ENCODE results near the gene LHPP.
"Not testable (repeated sequence)": the region's sequence is repeated elsewhere in the genome, so short reads cannot be mapped to it uniquely, and the experiment has no call there.

The LHPP gene

DNA sequence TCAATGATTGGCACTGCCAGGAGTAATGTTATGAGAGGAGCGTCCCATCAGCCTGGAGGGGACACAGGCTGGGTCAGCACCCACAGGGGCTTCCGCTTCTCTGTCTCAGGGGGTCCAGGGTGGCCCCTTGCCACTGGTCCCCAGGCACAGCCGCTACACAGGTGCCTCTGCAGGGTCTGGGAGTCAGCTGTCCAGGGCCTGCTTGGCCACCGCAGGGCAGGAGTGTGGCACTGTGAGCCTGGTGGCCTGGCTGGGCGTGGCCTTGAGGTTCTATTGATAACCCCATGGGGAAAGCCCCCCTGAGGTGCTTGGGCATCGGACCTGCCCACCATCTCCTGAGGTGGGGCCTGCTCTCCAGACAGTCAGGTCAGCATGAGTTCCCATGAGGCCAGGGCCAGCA is 136.6 kb downstream of the LHPP start:
- no peak for FAIRE-seq

- no peak for FAIRE-seq
These were observed 137.4 kb downstream of the LHPP start for GRCh38 chr10:124598773-124599587.

DNA sequence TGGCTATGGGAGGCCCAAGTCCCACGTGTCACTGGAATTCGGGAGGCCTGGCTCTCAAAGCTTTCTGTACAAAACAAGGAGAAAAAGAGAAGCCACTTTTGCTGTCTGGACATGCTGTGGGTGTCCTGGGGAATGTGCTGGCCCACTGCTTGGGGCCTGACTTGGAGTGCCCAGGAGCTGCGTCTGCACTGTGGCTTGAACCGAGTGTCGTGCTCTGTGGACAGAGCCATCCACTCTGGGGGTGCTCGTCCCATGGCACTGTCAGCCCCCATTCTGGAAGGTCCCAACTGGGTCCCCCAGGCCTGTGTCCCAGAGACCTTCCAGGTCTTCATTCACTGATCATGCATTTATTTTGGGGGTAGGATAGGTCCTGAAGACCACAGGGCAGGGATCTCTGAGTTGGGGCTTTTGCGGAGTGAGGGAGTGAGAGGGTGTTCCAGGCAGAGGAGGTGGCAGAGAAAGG is 138.0 kb downstream of the LHPP start:
- FAIRE-seq = no peak

DNA sequence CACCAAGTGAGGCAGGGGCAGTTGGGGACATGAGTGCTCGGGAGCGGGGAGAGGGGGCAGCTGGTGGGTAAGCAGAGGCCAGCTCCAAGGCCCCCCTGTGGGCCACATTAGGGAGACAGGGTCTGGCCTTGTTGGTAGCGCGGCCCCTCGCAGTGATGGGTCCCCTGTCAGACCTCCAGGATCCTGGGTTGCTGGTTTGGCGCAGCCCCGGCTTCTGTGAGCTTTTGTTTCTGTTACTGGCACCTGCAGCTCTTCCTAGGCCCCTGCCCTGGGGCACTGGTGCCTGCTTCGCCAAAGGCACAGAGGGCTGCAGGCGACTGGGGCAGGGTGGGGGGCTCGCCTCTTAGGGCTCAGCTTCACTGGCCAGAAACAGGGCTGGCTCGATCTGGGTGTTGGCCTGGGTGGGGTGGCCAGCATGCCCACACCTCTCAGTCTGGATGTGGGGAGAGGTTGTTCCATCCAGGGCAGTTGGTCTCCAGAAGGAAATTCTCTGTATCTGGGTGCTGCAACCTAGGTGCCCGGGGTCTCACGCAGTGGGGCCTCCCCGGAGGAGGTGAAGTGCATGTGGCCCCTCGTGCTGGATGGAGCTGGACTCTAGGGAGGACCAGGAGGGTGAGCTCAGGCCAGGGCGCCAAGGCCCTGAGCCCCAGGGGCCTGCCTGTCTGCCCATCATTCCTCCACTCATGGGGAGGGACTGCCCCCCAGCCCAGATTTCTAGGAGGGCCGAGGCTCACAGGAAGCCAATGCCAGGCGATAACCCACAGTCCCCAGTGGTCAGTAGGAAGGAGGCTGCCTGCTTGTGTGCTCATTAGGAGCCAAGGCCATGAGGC is 138.6 kb downstream of the LHPP start:
- no peak for FAIRE-seq

DNA sequence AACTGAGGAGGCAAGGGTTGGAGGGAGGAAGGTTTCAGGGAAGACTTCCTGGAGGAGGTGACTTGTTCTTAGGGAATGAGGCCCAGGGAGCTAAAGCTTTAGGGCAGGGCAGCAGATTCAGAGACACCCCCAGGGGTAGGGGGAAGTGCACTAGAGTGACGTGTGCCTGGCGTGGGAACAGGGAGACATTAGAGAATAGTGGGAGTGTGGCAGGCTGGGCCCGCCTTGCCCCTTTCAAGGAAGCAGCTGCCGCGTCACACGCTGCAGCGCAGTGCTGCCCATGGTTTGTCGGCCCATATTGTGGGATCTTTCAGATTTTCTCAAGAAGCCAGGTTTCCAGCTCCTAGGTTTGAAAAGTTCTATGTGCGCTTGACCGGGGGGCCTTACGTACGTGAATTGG is 139.4 kb downstream of the LHPP start:
- no peak for FAIRE-seq

DNA sequence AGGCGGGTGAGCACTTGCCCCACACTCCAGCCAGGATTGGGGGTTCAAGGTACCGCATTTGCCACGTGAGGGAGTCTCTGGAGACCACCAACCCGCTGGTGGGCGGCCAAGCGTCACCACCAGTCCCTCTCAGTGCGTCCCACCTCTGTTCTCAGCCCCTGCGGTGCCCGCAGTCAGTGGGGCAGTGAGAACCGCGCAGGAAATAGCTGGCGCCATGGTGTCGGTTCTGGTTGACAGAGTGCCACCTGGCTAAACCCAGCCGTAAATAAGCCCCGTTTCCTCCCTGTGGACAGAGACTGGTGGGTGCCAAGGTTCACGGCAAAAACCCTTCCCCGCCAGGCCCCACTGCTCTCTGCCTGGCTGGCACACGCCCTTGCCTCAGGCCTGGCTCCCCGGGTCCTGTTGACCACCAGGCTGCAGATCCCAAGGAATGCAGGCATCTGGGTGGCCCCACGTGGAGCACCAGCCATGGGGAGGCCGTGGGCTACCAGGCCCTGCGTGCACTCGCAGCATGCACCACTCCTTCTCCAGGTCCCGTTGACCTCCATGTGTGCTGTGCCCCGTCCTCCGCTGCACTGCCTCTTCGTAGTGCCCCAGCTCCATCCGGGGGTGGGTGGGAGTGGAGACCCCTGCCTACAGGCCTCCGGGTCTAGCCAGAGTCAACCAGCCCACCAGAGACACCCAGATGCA is 140.0 kb downstream of the LHPP start:
- FAIRE-seq = no peak

GRCh38 chr10:124602121-124602561 is 140.5 kb downstream of the LHPP start:
- FAIRE-seq = no peak

DNA sequence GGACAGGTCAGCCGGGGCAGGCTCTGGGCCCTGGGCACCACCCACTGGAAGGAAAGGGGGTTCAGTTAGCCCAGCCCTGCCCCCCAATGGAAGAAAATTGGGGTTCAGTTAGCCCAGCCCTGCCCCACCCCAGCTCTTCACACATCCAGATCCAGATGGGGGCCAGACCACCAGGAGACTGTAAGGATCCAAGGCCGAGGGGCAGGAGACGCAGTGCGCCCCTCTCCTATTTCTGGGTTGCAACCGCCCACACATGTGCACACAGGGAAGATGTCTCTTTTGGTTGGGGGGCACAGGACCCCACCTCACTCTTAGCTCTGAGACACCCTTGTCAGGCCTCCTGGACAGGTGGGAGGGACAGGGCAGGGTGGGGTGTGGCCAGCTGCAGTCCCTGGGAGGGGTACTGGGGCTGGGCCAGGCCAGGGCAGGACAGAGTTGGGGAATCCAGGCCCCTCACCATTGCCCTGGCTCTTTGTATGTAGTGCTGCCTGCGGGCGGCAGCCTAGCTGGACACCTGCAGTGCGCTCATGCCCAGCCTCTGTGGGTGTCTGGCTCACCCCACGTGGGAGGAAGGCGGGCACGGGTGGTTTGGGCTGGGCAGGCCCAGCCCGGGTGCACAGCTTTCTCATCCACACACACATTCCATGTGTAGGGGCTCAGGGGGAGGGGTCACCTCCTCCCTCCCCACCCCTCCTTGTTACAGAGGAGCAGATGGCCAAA is 141.2 kb downstream of the LHPP start:
- no peak for FAIRE-seq

DNA sequence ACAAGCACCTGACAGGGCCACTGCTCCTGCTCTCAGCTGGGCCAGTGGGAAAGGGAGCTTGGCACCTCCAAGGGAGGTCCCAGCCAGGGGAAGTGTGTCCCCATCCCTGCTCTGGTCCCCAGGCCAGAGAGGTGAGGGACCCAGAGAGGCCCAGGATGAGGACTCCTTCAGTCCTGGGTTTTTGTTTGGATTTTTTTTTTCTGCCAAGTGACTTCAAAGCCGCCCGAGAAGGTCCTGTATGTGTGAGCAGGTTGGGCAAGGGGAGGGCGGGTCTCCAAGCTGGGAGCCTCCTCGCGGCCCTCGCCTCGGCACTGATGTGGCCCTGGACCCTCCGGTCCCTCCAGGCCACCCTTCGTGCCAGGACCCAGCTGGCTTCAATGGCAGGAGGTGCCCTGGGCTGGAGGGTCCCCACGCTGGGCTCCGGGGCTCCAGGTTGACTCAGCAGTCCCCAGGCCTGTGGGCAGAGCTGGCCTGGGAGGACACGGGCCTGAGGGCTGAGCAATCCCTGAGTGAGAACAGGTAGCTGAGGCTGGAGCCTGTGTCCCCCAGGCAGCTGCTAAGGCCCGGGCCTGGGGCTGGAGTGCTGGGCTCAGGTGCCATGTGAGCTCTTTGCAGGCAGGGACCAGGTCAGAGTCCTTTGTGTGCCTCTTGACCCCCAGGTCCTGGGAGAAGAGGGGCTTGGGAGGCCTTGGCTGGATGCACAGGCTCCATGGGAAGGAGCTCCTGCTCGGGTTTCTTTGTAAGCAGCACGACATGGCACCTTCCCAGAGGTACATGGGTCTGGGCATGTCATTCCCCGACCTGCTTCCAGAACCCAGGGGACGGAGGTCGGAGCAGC is 142.0 kb downstream of the LHPP start:
- no peak for FAIRE-seq

DNA sequence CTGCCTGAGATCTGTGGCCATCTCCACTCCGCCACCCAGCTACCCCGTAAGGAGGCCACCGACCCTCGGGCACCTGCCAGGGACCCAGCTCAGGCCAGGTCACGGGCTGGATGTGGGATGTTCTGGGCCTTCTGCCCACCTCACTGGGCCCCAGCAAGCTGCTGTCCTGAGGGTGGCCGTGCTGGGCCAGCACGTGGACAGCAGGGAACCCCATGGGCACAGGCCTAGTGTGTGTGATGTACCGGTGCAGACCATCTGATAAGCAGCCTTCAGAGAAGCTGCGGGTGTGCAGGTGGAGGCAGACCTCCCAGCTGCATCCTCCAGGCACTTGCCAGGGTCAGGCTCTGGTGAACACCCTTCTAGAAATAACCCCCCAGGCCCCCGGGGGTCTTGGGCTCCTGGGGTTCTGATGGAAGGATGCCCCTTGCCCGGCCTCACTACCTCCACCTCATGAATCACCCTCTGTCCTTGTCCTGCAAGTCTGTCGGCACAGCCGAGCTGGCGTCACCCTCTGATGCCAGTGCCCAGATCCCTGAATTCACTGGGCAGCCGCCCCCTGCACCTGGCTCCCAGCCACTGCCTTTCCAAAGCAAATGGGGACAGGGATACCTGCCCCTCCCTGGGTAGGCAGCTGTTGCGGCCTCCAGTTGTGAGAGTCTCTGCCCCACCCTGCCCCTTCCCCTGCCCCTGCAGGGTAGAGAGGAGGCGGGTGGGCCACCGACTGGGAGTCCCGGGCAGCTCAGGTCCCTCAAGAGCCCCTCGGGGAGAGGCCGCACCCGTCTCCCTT is 142.8 kb downstream of the LHPP start:
- FAIRE-seq = no peak

GRCh38 chr10:124605001-124605370 is 143.4 kb downstream of the LHPP start:
- FAIRE-seq = no peak

- FAIRE-seq = no peak
These were observed 143.8 kb downstream of the LHPP start for GRCh38 chr10:124605481-124605855.

DNA sequence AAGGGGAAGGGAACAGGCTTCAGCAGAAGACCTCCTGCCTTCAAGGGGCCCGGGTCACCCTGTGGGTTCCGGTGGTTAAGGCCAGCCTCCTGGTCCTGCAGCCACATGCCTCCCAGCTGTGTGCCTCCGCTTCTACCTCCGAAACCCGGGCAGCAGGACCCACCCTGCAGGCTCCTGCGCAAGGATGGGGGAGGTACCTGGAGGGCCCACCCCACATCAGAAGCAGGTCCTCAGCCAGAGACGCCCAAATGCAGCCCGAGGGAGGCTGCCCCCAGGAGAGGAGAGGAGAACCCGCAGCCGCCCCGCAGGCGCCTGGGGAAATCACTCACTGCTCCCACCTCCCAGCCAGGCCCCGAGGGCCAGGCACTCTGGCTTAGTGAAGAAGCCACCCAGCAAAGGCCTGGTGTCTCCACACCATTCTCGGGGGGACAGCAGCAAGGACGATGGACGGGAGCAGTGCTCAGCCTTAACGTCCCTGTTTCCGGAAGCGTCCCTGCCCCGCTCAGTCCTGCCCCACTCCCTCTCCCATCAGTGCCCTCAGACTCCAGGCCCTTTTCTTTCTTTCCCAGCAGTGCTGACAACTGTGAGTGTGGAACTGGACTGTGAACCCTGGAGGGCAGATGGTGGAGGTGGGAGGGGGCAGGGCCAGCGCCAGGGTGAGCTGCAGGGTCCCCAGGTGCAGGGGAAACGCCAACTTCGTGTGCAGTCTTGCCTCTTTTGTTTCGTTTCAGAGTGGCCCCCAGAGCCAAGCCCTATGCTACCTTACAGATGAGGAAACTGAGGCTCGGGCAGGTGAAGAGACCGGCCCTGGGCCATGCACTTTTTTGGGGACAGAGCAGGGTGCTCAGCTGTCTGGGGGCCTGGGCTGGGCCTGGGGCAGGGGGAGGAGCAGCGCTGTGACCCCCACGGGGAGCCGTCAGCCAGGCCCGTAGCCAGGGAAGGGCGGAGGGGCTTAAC is 144.5 kb downstream of the LHPP start:
- no peak for FAIRE-seq

DNA sequence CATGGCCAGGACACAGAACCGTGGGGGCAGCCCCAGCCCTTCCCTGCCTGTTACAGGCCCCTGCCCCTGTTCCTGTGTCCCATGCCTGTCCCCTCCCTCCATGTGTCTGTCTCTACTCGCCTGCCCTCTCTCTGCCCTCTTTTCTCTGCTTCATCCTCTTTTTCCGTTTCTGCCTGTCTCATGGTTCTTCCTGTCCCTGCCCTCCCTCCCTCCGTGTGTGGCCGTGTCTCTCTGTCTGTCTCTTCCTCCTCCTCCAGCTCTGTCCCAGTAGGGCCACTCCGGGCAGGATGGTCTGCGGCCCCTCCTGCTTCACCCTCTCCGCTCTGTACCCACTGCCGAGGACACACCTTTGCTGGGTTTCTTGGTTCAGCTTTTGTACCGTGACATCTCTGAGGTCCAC is 145.2 kb downstream of the LHPP start:
- FAIRE-seq = no peak

DNA sequence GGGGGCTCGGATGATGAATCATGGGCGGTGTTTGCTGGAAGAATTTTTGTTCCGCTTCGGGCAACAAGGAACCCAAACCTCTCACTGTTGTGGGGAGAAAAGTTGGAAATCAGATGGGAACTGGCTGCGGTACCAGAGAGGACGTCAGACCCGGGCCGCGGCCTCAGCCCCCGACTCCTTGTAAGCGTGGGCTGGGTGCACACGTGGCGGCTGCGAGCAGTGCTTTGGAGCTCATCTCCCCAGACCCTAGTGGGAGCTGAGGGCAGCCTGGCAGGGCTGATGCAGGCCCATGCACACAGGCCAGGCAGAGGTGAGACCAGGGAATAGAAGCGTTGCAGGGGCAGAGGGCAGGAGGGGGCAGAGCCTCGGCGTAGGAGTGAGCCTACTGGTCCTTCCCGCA is 146.1 kb downstream of the LHPP start:
- no peak for FAIRE-seq

- no peak for FAIRE-seq
These were observed 146.6 kb downstream of the LHPP start for GRCh38 chr10:124608093-124608721.

DNA sequence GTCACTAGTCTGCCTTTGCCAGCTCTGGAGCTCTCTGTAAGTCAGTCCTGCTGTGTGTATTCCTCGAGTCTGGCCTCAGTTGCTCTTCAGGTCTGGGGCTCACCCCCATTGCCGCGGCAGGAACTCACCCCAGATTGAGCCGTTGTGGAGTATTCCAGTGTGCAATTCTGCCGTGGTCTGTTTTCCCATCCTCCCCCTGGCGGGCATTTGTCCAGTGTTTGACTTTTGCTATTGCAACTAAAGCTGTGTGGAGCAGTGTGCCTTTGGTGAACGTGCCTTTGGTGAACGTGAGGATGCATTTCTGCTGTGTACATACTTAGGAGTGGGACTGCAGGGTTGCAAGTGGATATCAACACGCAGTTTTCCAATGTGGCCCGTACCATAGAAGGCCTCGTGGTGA is 148.1 kb downstream of the LHPP start:
- no peak for FAIRE-seq

DNA sequence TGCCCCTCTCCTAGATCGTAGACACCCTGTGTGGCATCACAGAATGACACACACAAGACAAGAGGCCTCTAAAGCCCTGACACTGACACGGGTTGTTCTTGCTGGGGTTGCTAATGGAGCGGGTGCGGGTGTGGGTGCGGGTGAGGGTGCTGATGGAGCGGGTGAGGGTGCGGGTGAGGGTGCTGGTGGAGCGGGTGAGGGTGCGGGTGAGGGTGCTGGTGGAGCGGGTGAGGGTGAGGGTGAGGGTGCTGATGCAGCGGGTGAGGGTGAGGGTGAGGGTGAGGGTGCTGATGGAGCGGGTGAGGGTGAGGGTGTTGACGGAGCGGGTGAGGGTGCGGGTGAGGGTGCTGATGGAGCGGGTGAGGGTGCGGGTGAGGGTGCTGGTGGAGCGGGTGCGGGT is 148.6 kb downstream of the LHPP start:
- FAIRE-seq = not testable (repeated sequence)

GRCh38 chr10:124610851-124611250 is 149.2 kb downstream of the LHPP start:
- FAIRE-seq = not testable (repeated sequence)
